D721Med (cell line): ENCODE data around the gene KIF24.
A peak's percentile ranks its signal among the peaks of the same experiment; 100 is the strongest.

ENCODE experiments used
- DNase-seq: peaks from one replicate; pipeline ENCODE4 v3.0.0; 2011; ENCODE audit warnings: low spot score; ENCODE audit not compliant: insufficient read length
- FAIRE-seq: peaks from 2 replicates; lab custom pipeline; 2011; peaks lifted over from hg19 to GRCh38; lab: Jason Lieb, UNC
- CTCF ChIP-seq: IDR thresholded peaks from 2 replicates; pipeline ENCODE4 v1.5.1; 2012; ENCODE audit warnings: mild to moderate bottlenecking, control low read depth; ENCODE audit not compliant: insufficient read depth; ENCODE audit errors: missing control alignments

Gene KIF24

DNA sequence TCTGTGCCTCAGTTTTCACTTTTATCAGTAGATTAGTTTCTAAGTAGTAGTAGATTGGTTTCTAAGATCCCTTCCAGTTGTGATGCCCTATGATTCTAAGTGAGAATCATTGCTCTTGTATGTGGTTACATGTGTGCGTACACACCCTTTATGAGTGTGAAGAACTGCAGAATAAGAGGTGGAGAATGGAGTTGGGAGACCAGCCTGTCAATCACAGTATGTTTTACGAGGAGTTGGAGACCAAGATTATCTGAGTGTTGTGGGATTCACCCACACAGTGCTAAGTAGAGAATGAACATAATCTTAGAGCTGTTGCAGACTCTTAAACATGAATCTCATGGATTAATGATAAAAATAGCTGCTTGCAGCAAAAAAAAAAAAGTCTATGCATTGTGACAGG, 37.6 kb downstream of the KIF24 start:
- FAIRE-seq = no peak
- DNase-seq = no peak
- TF ChIP-seq CTCF = no peak

DNA sequence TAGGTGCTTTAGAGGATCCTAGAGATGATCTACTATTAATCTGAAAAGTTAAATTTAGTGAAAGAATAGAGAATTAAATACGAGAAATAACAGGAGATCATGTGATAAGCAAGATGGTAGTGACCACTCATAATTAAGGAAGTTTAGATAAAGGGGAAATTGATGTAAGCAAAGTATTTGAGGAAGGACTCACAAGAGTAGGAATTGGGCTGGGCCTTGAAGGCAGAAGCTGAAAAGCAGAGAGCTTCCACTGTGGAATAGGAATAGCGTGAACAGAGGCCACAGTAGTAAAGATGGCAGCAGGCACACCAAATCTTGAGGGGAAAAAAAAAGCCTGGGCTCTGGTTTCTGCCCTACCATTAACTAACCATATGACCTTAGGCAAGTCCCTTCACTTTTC, 38.0 kb downstream of the KIF24 start:
- no peak for FAIRE-seq
- DNase-seq = no peak
- no peak for TF ChIP-seq CTCF

DNA sequence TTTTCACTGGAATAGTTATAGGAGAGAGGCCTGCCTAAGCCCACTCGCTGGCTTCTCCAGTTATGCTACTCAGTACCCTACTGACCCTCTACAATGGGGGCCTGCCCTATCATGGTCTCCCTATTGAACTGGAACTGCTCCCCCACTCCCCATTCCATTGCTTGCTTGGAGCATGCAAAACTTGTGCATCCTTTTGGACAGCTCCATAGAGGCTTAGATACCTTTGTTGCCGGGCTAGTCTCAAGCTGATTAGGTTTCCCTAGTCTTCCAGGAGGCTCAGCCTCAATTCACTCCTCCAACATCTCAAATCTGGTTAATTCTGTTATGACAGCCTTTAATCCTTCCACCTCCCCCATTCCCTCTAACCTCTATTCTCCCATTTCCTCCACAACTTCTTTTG, 39.9 kb downstream of the KIF24 start:
- no peak for TF ChIP-seq CTCF
- FAIRE-seq = peak; percentile 29
- DNase-seq = no peak

GRCh38 chr9:34282096-34282495, 47.0 kb downstream of the KIF24 start:
- FAIRE-seq (no peak), DNase-seq (no peak)
- TF ChIP-seq CTCF = no peak

DNA sequence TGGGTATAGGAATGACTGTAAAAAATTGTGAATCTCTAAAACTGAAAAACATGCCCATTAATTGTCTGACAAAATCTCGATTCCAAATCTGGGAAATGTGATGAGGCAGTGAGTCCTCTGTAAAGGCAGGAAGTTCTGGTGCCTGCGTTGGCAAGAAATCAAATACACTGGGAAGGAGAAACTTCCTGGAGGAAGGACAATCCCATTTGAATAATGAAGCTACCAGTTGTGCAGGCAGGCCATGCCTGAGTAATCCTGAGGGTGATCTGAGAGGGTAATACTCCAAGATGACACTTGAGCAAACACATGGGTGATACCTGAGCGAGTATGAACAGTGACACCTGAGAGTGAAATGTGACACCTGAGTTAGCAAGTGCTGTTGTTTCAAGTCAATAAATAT, 49.7 kb downstream of the KIF24 start:
- no peak for DNase-seq
- no peak for TF ChIP-seq CTCF
- no peak for FAIRE-seq
